A549 (cell line): ENCODE measurements around the gene SLC16A4. TPM values are rescaled to one million over a fixed set of nuclear protein-coding genes. Genes with fewer than 3 reads are reported as not detected.
A peak's percentile ranks its signal among the peaks of the same experiment; 100 is the strongest.

Experiments
- ATAC-seq, 2 experiments: fragments of 200-7000 bp in 1 of 2; fragments of >200 bp in 1 of 2; cut with Nextera tagmentation in 1 of 2; cut with Tn5 transposase in 1 of 2; 3 replicates each; pipeline versions ENCODE4 v1.8.0 to v1.9.1; 2018 to 2020; ENCODE audit warnings: mild to moderate bottlenecking in 1 of 2, moderate library complexity in 1 of 2
- CTCF ChIA-PET: fragments of 300-600 bp; sonication (Branson Sonifier 250); formaldehyde crosslinking; extraction: SDS; loops from one replicate; lab custom pipeline; 2021; ENCODE audit warnings: antibody characterized with exemption, inconsistent platforms; lab: Yijun Ruan, JAX
- POLR2A ChIA-PET: fragments of 350-600 bp; formaldehyde crosslinking; extraction: SDS; loops from one replicate; lab custom pipeline; 2021; ENCODE audit warnings: antibody characterized with exemption, inconsistent platforms; lab: Yijun Ruan, JAX
- DNase-seq, 2 experiments: peaks; one replicate each; pipeline versions ENCODE4 v3.0.0 to v3.0.0-alpha.2; 2011 to 2016; ENCODE audit warnings: low read depth in 1 of 2, low spot score in 1 of 2
- FAIRE-seq: peaks from 2 replicates; lab custom pipeline; 2011; peaks lifted over from hg19 to GRCh38; lab: Jason Lieb, UNC
- H3K27ac ChIP-seq, 2 experiments: fragments of >200 bp; sonication (Bioruptor Twin); formaldehyde crosslinking; 3 replicates each; pipeline ENCODE4 v1.5.1; 2016 to 2017
- H3K4me1 ChIP-seq: fragments of >200 bp; sonication (Bioruptor Twin); formaldehyde crosslinking; 3 replicates; pipeline ENCODE4 v1.6.1; 2016
- H3K4me2 ChIP-seq: fragments of >200 bp; sonication (Bioruptor Twin); formaldehyde crosslinking; 3 replicates; pipeline ENCODE4 v1.6.1; 2016
- H3K4me3 ChIP-seq: fragments of >200 bp; sonication (Bioruptor Twin); formaldehyde crosslinking; 3 replicates; pipeline ENCODE4 v1.5.1; 2016
- H3K9me3 ChIP-seq: fragments of >200 bp; sonication (Bioruptor Twin); formaldehyde crosslinking; 3 replicates; pipeline ENCODE4 v1.6.1; 2016
- ATOH8 ChIP-seq: fragments of 250-450 bp; sonication (Bioruptor Pico); IDR thresholded peaks from 2 replicates; pipeline ENCODE4 v1.5.0; 2020; ENCODE audit warnings: low read depth, mild to moderate bottlenecking, moderate library complexity
- BCL3 ChIP-seq: fragments of >200 bp; sonication (Bioruptor Twin); formaldehyde crosslinking; IDR thresholded peaks from 3 replicates; pipeline ENCODE4 v1.6.1; 2016
- BHLHE40 ChIP-seq: IDR thresholded peaks from 2 replicates; pipeline ENCODE4 v1.6.1; 2012; ENCODE audit warnings: low read depth, low read length, inconsistent platforms
- CHD2 ChIP-seq: fragments of 150-350 bp; IDR thresholded peaks from 2 replicates; pipeline ENCODE4 v1.6.1; 2014; ENCODE audit warnings: low read length; ENCODE audit not compliant: partially characterized antibody
- CTCF ChIP-seq: fragments of >200 bp; sonication (Bioruptor Twin); formaldehyde crosslinking; IDR thresholded peaks from 3 replicates; pipeline ENCODE4 v1.5.1; 2016
- EHF ChIP-seq: fragments of 250-450 bp; sonication (Bioruptor Pico); IDR thresholded peaks from 2 replicates; pipeline ENCODE4 v1.5.0; 2020; ENCODE audit warnings: mild to moderate bottlenecking
- ELK1 ChIP-seq: fragments of 150-350 bp; IDR thresholded peaks from 2 replicates; pipeline ENCODE4 v1.6.1; 2014; ENCODE audit warnings: low read depth, mild to moderate bottlenecking, low read length
- ESRRA ChIP-seq: fragments of 150-350 bp; IDR thresholded peaks from 2 replicates; pipeline ENCODE4 v1.6.1; 2014; ENCODE audit warnings: mild to moderate bottlenecking, low read length, borderline replicate concordance
- FOXS1 ChIP-seq: fragments of 250-450 bp; sonication (Bioruptor Pico); IDR thresholded peaks from 2 replicates; pipeline ENCODE4 v1.5.0; 2020; ENCODE audit warnings: mild to moderate bottlenecking, moderate library complexity
- HEYL ChIP-seq: fragments of 250-450 bp; sonication (Bioruptor Pico); IDR thresholded peaks from 2 replicates; pipeline ENCODE4 v1.8.0; 2021; ENCODE audit warnings: mild to moderate bottlenecking, moderate library complexity
- HOXA7 ChIP-seq: fragments of 250-450 bp; sonication (Bioruptor Pico); IDR thresholded peaks from 2 replicates; pipeline ENCODE4 v1.5.0; 2020; ENCODE audit warnings: mild to moderate bottlenecking, moderate library complexity
- KDM1A ChIP-seq: fragments of 200-600 bp; sonication (generic); IDR thresholded peaks from 2 replicates; pipeline ENCODE4 v1.6.1; 2016; ENCODE audit warnings: low read depth, mild to moderate bottlenecking
- MAFK ChIP-seq: fragments of 450-650 bp; IDR thresholded peaks from 2 replicates; pipeline ENCODE4 v1.6.1; 2014; ENCODE audit not compliant: partially characterized antibody
- MAZ ChIP-seq: fragments of 150-350 bp; IDR thresholded peaks from 2 replicates; pipeline ENCODE4 v1.6.1; 2014; ENCODE audit warnings: antibody characterized with exemption, low read depth, low read length, borderline replicate concordance
- MYC ChIP-seq: IDR thresholded peaks from 2 replicates; pipeline ENCODE4 v1.6.1; 2012; ENCODE audit warnings: mild to moderate bottlenecking, inconsistent platforms, low read length, improper control_type of control experiment, borderline replicate concordance
- PBX3 ChIP-seq: IDR thresholded peaks from 2 replicates; pipeline ENCODE4 v1.6.1; 2012
- POLR2AphosphoS2 ChIP-seq: conservative IDR thresholded peaks from 2 replicates; pipeline ENCODE4 v1.6.1; 2012; ENCODE audit warnings: low read length, improper control_type of control experiment, inconsistent platforms
- RARB ChIP-seq: fragments of 250-450 bp; sonication (Bioruptor Pico); IDR thresholded peaks from 2 replicates; pipeline ENCODE4 v1.8.0; 2021; ENCODE audit warnings: mild to moderate bottlenecking, moderate library complexity
- REST ChIP-seq: fragments of 200-600 bp; sonication (generic); IDR thresholded peaks from 2 replicates; pipeline ENCODE4 v1.6.1; 2016; ENCODE audit warnings: antibody characterized with exemption, mild to moderate bottlenecking, moderate library complexity
- RFX5 ChIP-seq: fragments of 450-650 bp; IDR thresholded peaks from 2 replicates; pipeline ENCODE4 v1.7.1; 2014; ENCODE audit warnings: antibody characterized with exemption, mild to moderate bottlenecking, moderate library complexity
- SREBF2 ChIP-seq: fragments of 450-650 bp; IDR thresholded peaks from 2 replicates; pipeline ENCODE4 v1.6.1; 2014; ENCODE audit warnings: mild to moderate bottlenecking, moderate library complexity
- TP53 ChIP-seq: fragments of 250-450 bp; sonication (Bioruptor Pico); IDR thresholded peaks from 2 replicates; pipeline ENCODE4 v1.5.0; 2021; ENCODE audit warnings: mild to moderate bottlenecking, moderate library complexity
- WGBS: methylation state at CpG from one replicate; pipeline ENCODE4 v1.1.6; 2017; ENCODE audit errors: missing lambda C conversion rate; 5-methylcytosine and 5-hydroxymethylcytosine counted together
- polyA plus RNA-seq, 4 experiments: library from polyadenylated mRNA; depleted of rRNA in 3 of 4; stranded (reverse); fragments of >200 nt; fragmentation: RNase III in 1 of 4; extraction: RNeasy Plus Mini Kit Qiagen cat#74134 plus additional on column Dnase treatment in 1 of 4; gene quantifications; 2 replicates in 3 of 4; 3 replicates in 1 of 4; pipeline ENCODE4 v1.2.3, GENCODE V29; 2011 to 2017

Gene SLC16A4
- polyA plus RNA-seq, 2 of the 4 experiments (the other 2 are of a cell fraction), result 61.0 to 176 TPM

GRCh38 chr1:110350360-110350759 is 40.5 kb downstream of the SLC16A4 start (continued):
- no peak for TF ChIP-seq MAZ
- no peak for TF ChIP-seq MAFK
- TF ChIP-seq, all 56 proteins: peak for 0

- no peak for DNase-seq
- ChIA-PET POLR2A (interaction anchor here (0.9 to 1.1 kb wide), 2 partner anchors 10 to 60 kb away, joined by 4 to 5 read pairs; partner anchors contain the start of gene RBM15), CTCF (interaction anchor here (0.6 to 3.1 kb wide), 6 partner anchors 10 to 111 kb away, joined by 3 to 12 read pairs (median 3); partner anchors contain the start of gene RBM15)
- no peak overlapping the region for H3K27ac ChIP-seq
- ATAC-seq, result no peak
- peaks cover 63% of the 10 kb centered on the region for H3K4me1 ChIP-seq
- no peaks in the 10 kb centered on the region for H3K9me3 ChIP-seq
- TF ChIP-seq EHF (CRISPR knock-in tag) (no peak), BHLHE40 (no peak), CHD2 (no peak), POLR2AphosphoS2 (no peak), HOXA7 (CRISPR knock-in tag) (no peak), KDM1A (no peak), CTCF (no peak), FOXS1 (CRISPR knock-in tag) (no peak), MYC (no peak), ESRRA (no peak), ATOH8 (CRISPR knock-in tag) (no peak), BCL3 (no peak), RFX5 (no peak), ELK1 (no peak)
- H3K4me2 ChIP-seq, result peak overlapping the region; percentile 22
- no peak overlapping the region for H3K4me3 ChIP-seq
- no peak for FAIRE-seq
Measured at GRCh38 chr1:110348771-110349170, 42.1 kb downstream of the SLC16A4 start.

GRCh38 chr1:110348050-110348449 is 42.8 kb downstream of the SLC16A4 start:
- TF ChIP-seq REST (no peak), HEYL (CRISPR knock-in tag) (no peak), TP53 (no peak), PBX3 (no peak), KDM1A (no peak), SREBF2 (no peak), MAZ (no peak), RARB (no peak), POLR2AphosphoS2 (no peak)
- ChIA-PET CTCF (interaction anchor here (0.6 to 2.6 kb wide), 5 partner anchors 9 to 112 kb away, joined by 3 to 9 read pairs (median 3); partner anchors contain the start of gene RBM15), POLR2A (interaction anchor here (1.3 kb wide), 1 partner anchor 9 kb away, joined by 6 read pairs; the partner anchor contains the start of gene RBM15)
- H3K4me2 ChIP-seq, result peak overlapping the region; percentile 22
- H3K9me3 ChIP-seq, result no peaks in the 10 kb centered on the region
- no peak overlapping the region for H3K4me3 ChIP-seq
- H3K27ac ChIP-seq, result no peak overlapping the region
- 44% methylated on average over 2 of the region's 2 CpGs for WGBS
- DNase-seq (no peak), FAIRE-seq (no peak), ATAC-seq (no peak)
- peaks cover 70% of the 10 kb centered on the region for H3K4me1 ChIP-seq
